Progenitor cell of endocrine pancreas (in vitro differentiated cells): ENCODE results near the gene LYPD6. TPM values are rescaled to one million over a fixed set of nuclear protein-coding genes. Genes with fewer than 3 reads are reported as not detected.
A peak's percentile ranks its signal among the peaks of the same experiment; 100 is the strongest.
"Not testable (repeated sequence)": the region's sequence is repeated elsewhere in the genome, so short reads cannot be mapped to it uniquely, and the experiment has no call there.

Source experiments
- DNase-seq: peaks from one replicate; pipeline ENCODE4 v3.0.0; 2021; ENCODE audit warnings: low spot score; ENCODE audit not compliant: unreplicated experiment
- H3K27ac Mint-ChIP-seq: 2 replicates; pipeline ENCODE4 v1.8.0; 2021; ENCODE audit warnings: mild to moderate bottlenecking, moderate library complexity, mixed read lengths
- H3K27me3 Mint-ChIP-seq: 2 replicates; pipeline ENCODE4 v1.8.0; 2021; ENCODE audit warnings: mixed read lengths
- H3K36me3 Mint-ChIP-seq: 2 replicates; pipeline ENCODE4 v1.8.0; 2022; ENCODE audit warnings: mixed read lengths; ENCODE audit not compliant: insufficient read depth
- H3K4me1 Mint-ChIP-seq: 2 replicates; pipeline ENCODE4 v1.8.0; 2021; ENCODE audit warnings: low read depth, mixed read lengths
- H3K4me3 Mint-ChIP-seq: 2 replicates; pipeline ENCODE4 v1.8.0; 2021; ENCODE audit warnings: low read depth, mild to moderate bottlenecking, moderate library complexity, mixed read lengths
- H3K9me3 Mint-ChIP-seq: 2 replicates; pipeline ENCODE4 v1.8.0; 2021; ENCODE audit warnings: low read depth, mixed read lengths
- total RNA-seq: library from RNA; stranded (reverse); gene quantifications from 2 replicates; pipeline ENCODE4 v1.2.1, GENCODE V29; 2021
- TF ChIP-seq, protein P1 (sequence below): fragments of 200-600 bp; sonication (generic); IDR thresholded peaks from one replicate; pipeline ENCODE4 v1.5.0; 2021; ENCODE audit warnings: antibody characterized with exemption, mild to moderate bottlenecking; ENCODE audit not compliant: unreplicated experiment

The LYPD6 gene
- total RNA-seq, 1 donor from 2014 or later: 30.1 TPM

DNA sequence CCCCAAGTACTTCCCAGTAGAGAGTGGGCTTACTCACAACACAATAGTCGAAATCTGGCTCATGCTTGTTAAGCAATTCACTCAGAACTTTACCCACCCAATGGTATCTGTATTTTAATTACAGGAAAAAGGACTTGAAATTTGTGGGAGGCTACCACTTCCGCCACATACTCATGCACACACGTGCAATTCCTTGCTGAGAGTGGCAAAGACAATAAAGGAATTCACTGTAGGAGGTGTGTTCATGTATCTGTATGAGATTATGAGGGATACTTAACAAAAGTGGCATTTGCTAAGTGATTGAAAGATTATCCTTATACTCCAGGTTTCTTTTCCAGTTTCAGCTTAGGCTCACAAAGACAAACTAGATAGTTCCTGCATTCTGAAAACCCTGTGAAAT lies 14.9 kb upstream of the LYPD6 start:
- H3K4me1 Mint-ChIP-seq: peaks cover 41% of the 10 kb centered on the region
- no peaks in the 10 kb centered on the region for H3K36me3 Mint-ChIP-seq
- peaks cover 3% of the 10 kb centered on the region for H3K9me3 Mint-ChIP-seq
- no peaks in the 10 kb centered on the region for H3K27me3 Mint-ChIP-seq
- no peak overlapping the region for H3K27ac Mint-ChIP-seq
- DNase-seq: no peak
- no peak overlapping the region for H3K4me3 Mint-ChIP-seq
- TF ChIP-seq, protein P1, sequence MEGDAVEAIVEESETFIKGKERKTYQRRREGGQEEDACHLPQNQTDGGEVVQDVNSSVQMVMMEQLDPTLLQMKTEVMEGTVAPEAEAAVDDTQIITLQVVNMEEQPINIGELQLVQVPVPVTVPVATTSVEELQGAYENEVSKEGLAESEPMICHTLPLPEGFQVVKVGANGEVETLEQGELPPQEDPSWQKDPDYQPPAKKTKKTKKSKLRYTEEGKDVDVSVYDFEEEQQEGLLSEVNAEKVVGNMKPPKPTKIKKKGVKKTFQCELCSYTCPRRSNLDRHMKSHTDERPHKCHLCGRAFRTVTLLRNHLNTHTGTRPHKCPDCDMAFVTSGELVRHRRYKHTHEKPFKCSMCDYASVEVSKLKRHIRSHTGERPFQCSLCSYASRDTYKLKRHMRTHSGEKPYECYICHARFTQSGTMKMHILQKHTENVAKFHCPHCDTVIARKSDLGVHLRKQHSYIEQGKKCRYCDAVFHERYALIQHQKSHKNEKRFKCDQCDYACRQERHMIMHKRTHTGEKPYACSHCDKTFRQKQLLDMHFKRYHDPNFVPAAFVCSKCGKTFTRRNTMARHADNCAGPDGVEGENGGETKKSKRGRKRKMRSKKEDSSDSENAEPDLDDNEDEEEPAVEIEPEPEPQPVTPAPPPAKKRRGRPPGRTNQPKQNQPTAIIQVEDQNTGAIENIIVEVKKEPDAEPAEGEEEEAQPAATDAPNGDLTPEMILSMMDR: no peak

DNA sequence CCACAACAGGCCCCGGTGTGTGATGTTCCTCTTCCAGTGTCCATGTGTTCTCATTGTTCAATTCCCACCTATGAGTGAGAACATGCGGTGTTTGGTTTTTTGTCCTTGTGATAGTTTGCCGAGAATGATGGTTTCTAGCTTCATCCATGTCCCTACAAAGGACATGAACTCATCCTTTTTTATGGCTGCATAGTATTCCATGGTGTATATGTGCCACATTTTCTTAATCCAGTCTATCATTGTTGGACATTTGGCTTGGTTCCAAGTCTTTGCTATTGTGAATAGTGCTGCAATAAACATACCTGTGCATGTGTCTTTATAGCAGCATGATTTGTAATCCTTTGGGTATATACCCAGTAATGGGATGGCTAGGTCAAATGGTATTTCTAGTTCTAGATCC lies 11.8 kb upstream of the LYPD6 start:
- H3K4me1 Mint-ChIP-seq: peaks cover 23% of the 10 kb centered on the region
- not testable (repeated sequence) for H3K27ac Mint-ChIP-seq, H3K27me3 Mint-ChIP-seq, DNase-seq, H3K36me3 Mint-ChIP-seq, H3K9me3 Mint-ChIP-seq, H3K4me3 Mint-ChIP-seq

DNA sequence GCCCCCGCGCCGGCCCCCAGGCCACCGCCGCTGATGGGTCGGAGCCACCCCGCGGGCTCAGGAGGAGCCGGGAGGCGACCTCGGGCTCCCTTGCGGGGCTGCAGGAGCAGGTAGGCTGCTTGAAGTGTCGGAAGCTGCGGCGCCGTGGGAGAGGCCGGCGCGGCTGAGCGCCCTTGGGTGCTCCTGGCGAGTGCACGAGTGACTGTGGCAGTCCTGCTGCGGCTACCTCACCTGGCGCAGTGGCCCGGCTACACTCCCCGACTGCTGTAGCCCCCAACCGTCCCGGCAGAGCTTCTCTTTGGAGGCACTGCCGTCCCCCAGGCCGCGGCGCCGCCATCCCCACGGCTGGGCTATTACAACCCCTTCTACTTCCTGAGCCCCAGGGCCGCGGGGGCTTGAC lies 10.0 kb upstream of the LYPD6 start:
- Mint-ChIP-seq H3K36me3 (no peaks in the 10 kb centered on the region), H3K27ac (no peak overlapping the region), H3K9me3 (peaks cover 7% of the 10 kb centered on the region), H3K27me3 (no peaks in the 10 kb centered on the region), H3K4me3 (no peak overlapping the region), H3K4me1 (peaks cover 6% of the 10 kb centered on the region)
- no peak for DNase-seq
- TF ChIP-seq, protein P1: no peak

DNA sequence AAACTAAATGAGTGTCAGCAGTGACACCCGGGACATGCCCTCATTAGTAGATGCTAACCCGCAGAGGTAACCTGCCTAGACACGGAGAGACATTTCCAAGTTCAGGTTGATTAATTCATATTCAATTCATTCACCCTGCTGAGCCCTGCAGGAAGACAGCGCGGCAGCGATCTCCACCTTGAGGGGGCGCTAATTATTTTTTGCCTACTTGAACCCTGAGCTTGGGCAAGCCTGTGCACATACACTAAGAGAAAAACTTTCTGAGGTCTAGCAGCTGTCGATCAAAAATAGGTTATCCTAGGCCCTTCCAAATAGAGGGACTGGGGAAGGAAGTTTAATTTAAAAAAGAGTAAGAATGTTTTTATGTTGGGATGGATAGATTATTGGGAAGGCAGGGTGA lies 1.3 kb upstream of the LYPD6 start:
- H3K4me3 Mint-ChIP-seq: peak overlapping the region; percentile 87
- TF ChIP-seq, protein P1: peak; percentile 57
- H3K9me3 Mint-ChIP-seq: peaks cover 8% of the 10 kb centered on the region
- no peak for DNase-seq
- H3K4me1 Mint-ChIP-seq: peaks cover 32% of the 10 kb centered on the region
- H3K27ac Mint-ChIP-seq: peak overlapping the region; percentile 93
- H3K36me3 Mint-ChIP-seq: peaks cover 2% of the 10 kb centered on the region
- H3K27me3 Mint-ChIP-seq: peaks cover 3% of the 10 kb centered on the region

DNA sequence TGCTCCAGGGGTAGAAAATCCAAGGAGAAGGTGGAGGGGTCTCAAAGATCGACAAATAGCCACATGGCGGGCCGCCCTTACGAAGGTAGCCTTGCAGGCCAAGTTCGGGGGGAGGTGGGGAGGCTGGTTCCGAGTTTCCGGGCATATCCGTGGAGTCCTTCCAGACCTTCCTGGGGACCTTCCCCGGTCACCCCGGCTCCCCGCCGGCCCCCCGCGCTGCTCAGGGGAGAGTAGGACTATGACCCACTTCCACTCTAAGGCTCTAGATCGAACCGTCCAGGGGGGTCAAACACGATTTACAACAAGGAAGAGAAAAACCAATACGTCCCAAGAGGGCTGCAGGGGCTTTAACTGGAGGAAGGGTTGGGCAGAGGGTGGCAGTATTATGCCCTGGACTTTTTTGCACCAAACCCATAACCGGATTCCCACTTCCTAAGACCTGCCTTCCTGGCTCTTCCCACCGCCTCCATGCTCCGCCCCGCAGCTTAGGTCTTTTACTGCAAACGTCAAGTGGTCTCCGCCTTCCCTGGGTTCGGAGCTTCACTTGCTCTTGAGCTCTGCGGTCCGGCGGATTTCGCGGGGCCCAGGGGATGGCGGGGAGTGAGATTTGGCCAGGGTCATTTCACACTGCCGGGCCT lies 779 bp upstream of the LYPD6 start:
- TF ChIP-seq, protein P1: no peak
- no peak for DNase-seq
- peaks cover 7% of the 10 kb centered on the region for H3K9me3 Mint-ChIP-seq
- peaks cover 5% of the 10 kb centered on the region for H3K36me3 Mint-ChIP-seq
- H3K27me3 Mint-ChIP-seq: peaks cover 3% of the 10 kb centered on the region
- H3K4me1 Mint-ChIP-seq: peaks cover 36% of the 10 kb centered on the region
- peak overlapping the region; percentile 87 for H3K4me3 Mint-ChIP-seq
- H3K27ac Mint-ChIP-seq: peak overlapping the region; percentile 93

DNA sequence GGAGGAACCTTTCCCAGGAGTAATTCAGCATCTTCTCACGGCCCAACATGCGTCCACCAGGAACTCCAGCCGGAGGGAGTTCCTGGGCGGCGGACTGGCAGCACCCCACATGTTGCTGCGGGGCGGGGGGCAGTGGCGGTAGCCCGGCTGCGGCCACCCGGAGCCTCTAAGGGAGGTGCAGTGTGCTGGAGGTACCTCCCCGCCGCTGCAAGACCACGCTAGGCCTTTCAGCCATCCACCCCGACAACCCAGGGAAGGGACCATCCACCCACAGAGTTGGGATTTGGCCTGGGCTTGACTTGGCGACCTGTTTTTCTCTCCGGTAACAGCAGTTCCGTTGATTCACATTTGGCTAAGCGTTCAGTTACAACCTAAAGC lies 625 bp downstream of the LYPD6 start:
- Mint-ChIP-seq H3K27ac (peak overlapping the region; percentile 94), H3K9me3 (no peaks in the 10 kb centered on the region)
- DNase-seq: no peak

More for the DNA sequence above, 625 bp downstream of the LYPD6 start:
- Mint-ChIP-seq H3K4me1 (peaks cover 34% of the 10 kb centered on the region), H3K27me3 (peaks cover 3% of the 10 kb centered on the region), H3K36me3 (peaks cover 3% of the 10 kb centered on the region), H3K4me3 (peak overlapping the region; percentile 93)
- TF ChIP-seq, protein P1: no peak
